H1 (cell line): ENCODE results near the gene TSHB. TPM values are rescaled to one million over a fixed set of nuclear protein-coding genes. Genes with fewer than 3 reads are reported as not detected.

Experiments used
- CTCF ChIA-PET: fragments of 300-600 bp; sonication (Branson Sonifier 250); formaldehyde crosslinking; loops from one replicate; lab custom pipeline; 2021; ENCODE audit not compliant: partially characterized antibody; lab: Charles Lee
- POLR2A ChIA-PET: fragments of 300-600 bp; sonication (Branson Sonifier 250); formaldehyde crosslinking; loops from one replicate; lab custom pipeline; 2021; ENCODE audit warnings: inconsistent platforms; ENCODE audit not compliant: partially characterized antibody; lab: Charles Lee
- DNase-seq, 2 experiments: peaks; one replicate each; pipeline versions ENCODE4 v3.0.0 to v3.0.0-alpha.2; 2010 to 2022; ENCODE audit warnings: low spot score in 2 of 2, low read depth in 1 of 2, mixed read lengths in 1 of 2
- FAIRE-seq: peaks from 2 replicates; lab custom pipeline; 2011; peaks lifted over from hg19 to GRCh38; lab: Jason Lieb, UNC
- H2AFZ ChIP-seq: 2 replicates; pipeline ENCODE4 v1.8.1; 2012; ENCODE audit warnings: low read length, inconsistent platforms
- H2AK5ac ChIP-seq: 2 replicates; pipeline ENCODE4 v1.6.1; 2013; ENCODE audit warnings: low read depth, low read length
- H2BK120ac ChIP-seq: replicated peaks from 2 replicates; pipeline ENCODE3; 2013; ENCODE audit warnings: low read depth, low read length, inconsistent platforms
- H2BK12ac ChIP-seq: 2 replicates; pipeline ENCODE4 v1.6.1; 2013; ENCODE audit warnings: low read depth, low read length
- H2BK15ac ChIP-seq: 2 replicates; pipeline ENCODE4 v1.6.1; 2013; ENCODE audit warnings: low read length
- H2BK20ac ChIP-seq: 2 replicates; pipeline ENCODE4 v1.6.1; 2013; ENCODE audit warnings: low read length
- H2BK5ac ChIP-seq: 2 replicates; pipeline ENCODE4 v1.6.1; 2013; ENCODE audit warnings: low read depth, low read length
- H3K14ac ChIP-seq: 2 replicates; pipeline ENCODE4 v1.6.1; 2013; ENCODE audit warnings: inconsistent platforms; ENCODE audit not compliant: insufficient read length
- H3K18ac ChIP-seq: 2 replicates; pipeline ENCODE4 v1.6.1; 2013; ENCODE audit warnings: low read length; ENCODE audit errors: extremely low read depth
- H3K23ac ChIP-seq: 2 replicates; pipeline ENCODE4 v1.6.1; 2013; ENCODE audit warnings: inconsistent platforms; ENCODE audit not compliant: insufficient read length
- H3K23me2 ChIP-seq: 2 replicates; pipeline ENCODE4 v1.6.1; 2013; ENCODE audit warnings: low read depth, low read length
- H3K27ac ChIP-seq: 2 replicates; pipeline ENCODE4 v1.6.1; 2011; ENCODE audit warnings: low read depth, low read length, inconsistent platforms
- H3K27me3 ChIP-seq, 4 experiments: replicated peaks in 1 of 4; 1 replicate in 1 of 4; 2 replicates in 3 of 4; pipeline versions ENCODE4 v1.6.1 to v1.8.1; 2011 to 2013; ENCODE audit warnings: low read length in 3 of 4, mild to moderate bottlenecking in 3 of 4, inconsistent platforms in 2 of 4, mixed read lengths in 2 of 4, moderate library complexity in 1 of 4; ENCODE audit not compliant: control insufficient read depth in 3 of 4, insufficient read depth in 3 of 4; ENCODE audit errors: extremely low read depth in 1 of 4
- H3K36me3 ChIP-seq, 4 experiments: 2 replicates each; pipeline versions ENCODE4 v1.6.1 to v1.8.1; 2011 to 2013; ENCODE audit warnings: mild to moderate bottlenecking in 4 of 4, low read length in 3 of 4, moderate library complexity in 2 of 4, control low read depth in 1 of 4, inconsistent platforms in 1 of 4; ENCODE audit not compliant: insufficient read depth in 4 of 4, control insufficient read depth in 2 of 4
- H3K4ac ChIP-seq: replicated peaks from 2 replicates; pipeline ENCODE3; 2013; ENCODE audit warnings: low read length, low read depth, mixed read lengths, inconsistent platforms; ENCODE audit not compliant: insufficient read length
- H3K4me1 ChIP-seq, 4 experiments: replicated peaks in 1 of 4; 1 replicate in 1 of 4; 2 replicates in 3 of 4; pipeline versions ENCODE4 v1.6.1 to v1.8.1; 2011 to 2013; ENCODE audit warnings: low read length in 3 of 4, inconsistent platforms in 2 of 4, mixed read lengths in 1 of 4; ENCODE audit not compliant: insufficient read depth in 4 of 4, control insufficient read depth in 3 of 4
- H3K4me2 ChIP-seq, 2 experiments: 2 replicates each; pipeline versions ENCODE4 v1.6.1 to v1.8.1; 2011 to 2013; ENCODE audit warnings: low read depth in 2 of 2, low read length in 2 of 2, control low read depth in 1 of 2, inconsistent platforms in 1 of 2, mild to moderate bottlenecking in 1 of 2; ENCODE audit not compliant: insufficient read depth in 1 of 2
- H3K4me3 ChIP-seq, 4 experiments: fragments of 200-600, 300-600 bp in 1 of 4; sonication (generic), shearing (Covaris generic), sonication (Bioruptor Twin) in 1 of 4; 2 replicates each; pipeline versions ENCODE4 v1.5.1 to v1.8.1; 2011 to 2016; ENCODE audit warnings: low read length in 4 of 4, low read depth in 3 of 4, control low read depth in 2 of 4, inconsistent platforms in 2 of 4, mild to moderate bottlenecking in 2 of 4, mixed read lengths in 1 of 4, moderate library complexity in 1 of 4; ENCODE audit not compliant: insufficient read depth in 2 of 4; ENCODE audit errors: extremely low read depth in 1 of 4
- H3K56ac ChIP-seq: replicated peaks from 2 replicates; pipeline ENCODE3; 2013; ENCODE audit warnings: low read depth, mild to moderate bottlenecking, mixed read lengths, low read length, inconsistent platforms; ENCODE audit not compliant: insufficient read length
- H3K79me1 ChIP-seq: 2 replicates; pipeline ENCODE4 v1.6.1; 2013; ENCODE audit warnings: low read depth, low read length, control low read depth
- H3K79me2 ChIP-seq, 2 experiments: 2 replicates each; pipeline versions ENCODE4 v1.6.1 to v1.8.1; 2012 to 2013; ENCODE audit warnings: low read length in 2 of 2, mild to moderate bottlenecking in 2 of 2, inconsistent platforms in 1 of 2; ENCODE audit not compliant: insufficient read depth in 2 of 2, control insufficient read depth in 1 of 2
- H3K9ac ChIP-seq, 4 experiments: replicated peaks in 1 of 4; 1 replicate in 1 of 4; 2 replicates in 3 of 4; pipeline versions ENCODE4 v1.6.1 to v1.8.1; 2011 to 2013; ENCODE audit warnings: low read depth in 3 of 4, low read length in 3 of 4, control low read depth in 2 of 4, mild to moderate bottlenecking in 2 of 4, moderate library complexity in 2 of 4, inconsistent platforms in 1 of 4; ENCODE audit errors: extremely low read depth in 1 of 4
- H3K9me3 ChIP-seq, 2 experiments: 2 replicates each; pipeline versions ENCODE4 v1.6.1 to v1.8.1; 2012 to 2013; ENCODE audit warnings: mild to moderate bottlenecking in 2 of 2, moderate library complexity in 2 of 2, control low read depth in 1 of 2, inconsistent platforms in 1 of 2, low read depth in 1 of 2, low read length in 1 of 2, mixed read lengths in 1 of 2; ENCODE audit not compliant: insufficient read depth in 2 of 2
- H4K20me1 ChIP-seq, 2 experiments: replicated peaks in 1 of 2; 2 replicates each; pipeline versions ENCODE3 to v1.8.1; 2011 to 2013; ENCODE audit warnings: inconsistent platforms in 2 of 2, low read length in 2 of 2, mild to moderate bottlenecking in 1 of 2; ENCODE audit not compliant: insufficient read depth in 2 of 2, control insufficient read depth in 1 of 2
- H4K5ac ChIP-seq: 2 replicates; pipeline ENCODE4 v1.6.1; 2013; ENCODE audit warnings: low read length, low read depth, mixed read lengths, inconsistent platforms; ENCODE audit not compliant: insufficient read length
- H4K8ac ChIP-seq: 2 replicates; pipeline ENCODE4 v1.8.0; 2013; ENCODE audit warnings: mild to moderate bottlenecking, moderate library complexity, low read length, inconsistent platforms; ENCODE audit not compliant: insufficient read depth; ENCODE audit errors: extremely low read depth
- H4K91ac ChIP-seq: replicated peaks from 2 replicates; pipeline ENCODE3; 2013; ENCODE audit warnings: low read length, mixed read lengths, inconsistent platforms; ENCODE audit not compliant: insufficient read length
- CREB1 ChIP-seq: IDR thresholded peaks from 2 replicates; pipeline ENCODE4 v1.6.1; 2012; ENCODE audit warnings: inconsistent platforms
- WGBS, 2 experiments: shearing (Covaris generic) in 1 of 2; methylation state at CpG; one replicate each; pipeline versions ENCODE4 v1.1.6 to v1.1.7; 2013 to 2015; ENCODE audit warnings: low lambda C conversion rate in 2 of 2, mixed read lengths in 2 of 2, inconsistent platforms in 1 of 2, low coverage in 1 of 2, missing lambda C conversion rate in 1 of 2; ENCODE audit not compliant: insufficient replicate concordance in 2 of 2, insufficient coverage in 1 of 2, insufficient read length in 1 of 2; ENCODE audit errors: extremely low coverage in 1 of 2, missing lambda C conversion rate in 1 of 2; 5-methylcytosine and 5-hydroxymethylcytosine counted together
- polyA plus RNA-seq, 7 experiments: library from polyadenylated mRNA; depleted of rRNA in 3 of 7; stranded (reverse) in 5 of 7; unstranded in 2 of 7; fragments of >200 nt in 5 of 7; fragments of 200-250 nt in 2 of 7; gene quantifications; 1 replicate in 5 of 7; 2 replicates in 1 of 7; 4 replicates in 1 of 7; pipeline versions ENCODE4 v1.2.1 to v1.2.3, GENCODE V29; 2011 to 2013; ENCODE audit warnings: missing spikeins in 2 of 7, mixed read lengths in 2 of 7
- total RNA-seq: library from RNA; stranded (reverse); fragmentation: NEBNext Ultra II Directional; extraction: Animal tissue kit (Norgen Biotek cat#: 25700); gene quantifications from 2 replicates; pipeline ENCODE4 v1.2.1, GENCODE V29; 2021
- TF ChIP-seq, protein P1 (sequence below): IDR thresholded peaks from 2 replicates; pipeline ENCODE4 v1.6.1; 2011; ENCODE audit warnings: low read depth, mild to moderate bottlenecking, low read length; ENCODE audit not compliant: insufficient read depth
- TF ChIP-seq, protein P2 (sequence below): IDR thresholded peaks from 2 replicates; pipeline ENCODE4 v1.6.1; 2012; ENCODE audit warnings: inconsistent platforms

The TSHB gene
- total and polyA plus RNA-seq, 2 of the 8 experiments (the other 6 are each of a cell fraction or from before 2014, with no cell fraction given): not detected

DNA sequence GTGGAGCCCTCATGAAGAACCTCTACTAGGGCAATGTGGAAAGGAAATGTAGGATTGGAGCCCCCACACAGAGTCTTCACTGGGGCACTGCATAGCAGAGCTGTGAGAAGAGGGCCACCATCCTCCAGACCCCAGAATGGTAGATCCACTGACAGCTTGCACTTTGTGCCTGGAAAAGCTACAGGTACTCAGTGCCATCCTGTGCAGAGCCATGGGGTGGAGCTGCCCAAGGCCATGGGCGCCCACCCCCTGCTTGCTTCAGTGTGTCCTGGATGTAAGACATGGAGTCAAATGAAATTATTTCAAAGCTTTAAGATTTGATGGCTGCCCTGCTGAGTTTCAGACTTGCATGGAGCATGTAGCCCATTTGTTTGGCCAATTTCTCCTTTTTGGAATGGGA lies 17.2 kb upstream of the TSHB start:
- Histone ChIP-seq H4K20me1 (no peaks in the 10 kb centered on the region), H2BK5ac (no peak overlapping the region), H4K5ac (no peak overlapping the region), H2BK12ac (no peak overlapping the region), H3K27ac (no peak overlapping the region), H3K36me3 (no peaks in the 10 kb centered on the region), H3K27me3 (no peaks in the 10 kb centered on the region), H3K4me1 (no peaks in the 10 kb centered on the region), H2BK120ac (no peak overlapping the region), H2BK20ac (no peak overlapping the region), H3K4ac (no peak overlapping the region), H3K23ac (no peak overlapping the region), H3K79me1 (no peaks in the 10 kb centered on the region), H3K23me2 (no peaks in the 10 kb centered on the region), H2AK5ac (no peak overlapping the region), H3K4me3 (no peak overlapping the region), H3K9ac (no peak overlapping the region), H3K9me3 (no peaks in the 10 kb centered on the region), H3K18ac (no peak overlapping the region), H4K8ac (no peak overlapping the region), H4K91ac (no peak overlapping the region), H2BK15ac (no peak overlapping the region), H3K79me2 (no peaks in the 10 kb centered on the region), H2AFZ (no peak overlapping the region), H3K4me2 (no peak overlapping the region), H3K56ac (no peak overlapping the region), H3K14ac (no peak overlapping the region)
- FAIRE-seq: no peak
- POLR2A ChIA-PET: no interaction called here
- no peak for TF ChIP-seq CREB1
- TF ChIP-seq, protein P1, sequence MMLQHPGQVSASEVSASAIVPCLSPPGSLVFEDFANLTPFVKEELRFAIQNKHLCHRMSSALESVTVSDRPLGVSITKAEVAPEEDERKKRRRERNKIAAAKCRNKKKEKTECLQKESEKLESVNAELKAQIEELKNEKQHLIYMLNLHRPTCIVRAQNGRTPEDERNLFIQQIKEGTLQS: no peak
- TF ChIP-seq, protein P2, sequence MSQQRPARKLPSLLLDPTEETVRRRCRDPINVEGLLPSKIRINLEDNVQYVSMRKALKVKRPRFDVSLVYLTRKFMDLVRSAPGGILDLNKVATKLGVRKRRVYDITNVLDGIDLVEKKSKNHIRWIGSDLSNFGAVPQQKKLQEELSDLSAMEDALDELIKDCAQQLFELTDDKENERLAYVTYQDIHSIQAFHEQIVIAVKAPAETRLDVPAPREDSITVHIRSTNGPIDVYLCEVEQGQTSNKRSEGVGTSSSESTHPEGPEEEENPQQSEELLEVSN: no peak
- DNase-seq: no peak
- CTCF ChIA-PET: interaction anchor here (1.2 to 2.9 kb wide), 2 partner anchors 28 to 40 kb away, joined by 5 to 8 read pairs; no protein-coding TSS in a partner anchor
- 90% methylated on average over 1 of the region's 1 CpG; no CpG with 5 or more reads in 1 of the 2 experiments for WGBS, 2 experiments
